ENCODE measurements around the gene CCNB2. TPM values are rescaled to one million over a fixed set of nuclear protein-coding genes. Genes with fewer than 3 reads are reported as not detected.

Gene CCNB2
- total and polyA plus RNA-seq, 9 of the 15 experiments (the other 6 are each of a cell fraction or from before 2014, with no cell fraction given): 84.8 to 266 (median 124) TPM

- TF ChIP-seq E2F4 (CRISPR knock-in tag; IDR thresholded peaks at IDR 0.05; ENCODE audit: low read depth) (peak; percentile 95), RAD21 (CRISPR knock-in tag; conservative IDR thresholded peaks at IDR 0.05 in 1 of 2, IDR thresholded peaks at IDR 0.05 in 1 of 2) (no peak), GTF2B (IDR thresholded peaks at IDR 0.05; ENCODE audit: extremely low read depth, insufficient read length) (no peak), RBM17 (IDR thresholded peaks at IDR 0.05; ENCODE audit: borderline replicate concordance, low read depth, low read length) (no peak), SMARCB1 (IDR thresholded peaks at IDR 0.05; ENCODE audit: insufficient read length, low read depth) (no peak), ZNF57 (CRISPR knock-in tag; IDR thresholded peaks at IDR 0.05) (no peak), MYC (IDR thresholded peaks at IDR 0.05; ENCODE audit: low read depth, low read length) (0 out of 2 replicates have a peak, but pooled peaks have one; percentile 23), MYC (CRISPR knock-in tag; IDR thresholded peaks at IDR 0.05; ENCODE audit: borderline replicate concordance, low read depth) (peak; percentile 52; the same call in 1 of the 2 replicates), ZBTB9 (CRISPR knock-in tag; IDR thresholded peaks at IDR 0.05) (0 out of 2 replicates have a peak, but pooled peaks have one; percentile 43), TFAM (CRISPR knock-in tag; conservative IDR thresholded peaks at IDR 0.05) (no peak), ZZZ3 (IDR thresholded peaks at IDR 0.05) (no peak), HOXB6 (CRISPR knock-in tag; IDR thresholded peaks at IDR 0.05; ENCODE audit: borderline replicate concordance) (no peak), CREBBP (IDR thresholded peaks at IDR 0.05; ENCODE audit: low read depth, low read length) (no peak), SP1 (CRISPR knock-in tag; IDR thresholded peaks at IDR 0.05) (peak; percentile 87), JUNB (CRISPR knock-in tag; conservative IDR thresholded peaks at IDR 0.05) (no peak), IRF2 (CRISPR knock-in tag; IDR thresholded peaks at IDR 0.05) (no peak), TSHZ1 (CRISPR knock-in tag; IDR thresholded peaks at IDR 0.05) (no peak), ASH1L (IDR thresholded peaks at IDR 0.05; ENCODE audit: borderline replicate concordance, low read depth, partially characterized antibody) (peak; percentile 89), ZNF584 (CRISPR knock-in tag; IDR thresholded peaks at IDR 0.05; ENCODE audit: low read depth) (no peak), TCF15 (CRISPR knock-in tag; IDR thresholded peaks at IDR 0.05) (no peak)
These were observed at the start of gene CCNB2 (continued) for GRCh38 chr15:59104912-59105732.
